B cell (primary cell): Measurements from ENCODE around the gene CALML5. TPM values are rescaled to one million over a fixed set of nuclear protein-coding genes. Genes with fewer than 3 reads are reported as not detected.

Experiments used
- ATAC-seq: fragments of 200-7000 bp; cut with Tn5 transposase; one replicate; pipeline ENCODE4 v1.10.0; 2021; ENCODE audit warnings: low read depth, mild to moderate bottlenecking, moderate number of reproducible peaks, moderate library complexity
- CTCF ChIA-PET: fragments of 350-600 bp; sonication (Branson Sonifier 250); formaldehyde crosslinking; loops from one replicate; lab custom pipeline; 2021; ENCODE audit warnings: antibody characterized with exemption, inconsistent platforms; lab: Charles Lee
- POLR2A ChIA-PET: fragments of 350-600 bp; sonication (Branson Sonifier 250); formaldehyde crosslinking; loops from one replicate; lab custom pipeline; 2021; ENCODE audit warnings: antibody characterized with exemption; lab: Charles Lee
- DNase-seq: peaks from one replicate; pipeline ENCODE4 v3.0.0; 2013
- H2AFZ ChIP-seq: 2 replicates; pipeline ENCODE4 v1.6.1; 2012; ENCODE audit warnings: mild to moderate bottlenecking, low read depth, low read length; ENCODE audit not compliant: insufficient read depth, poor library complexity, severe bottlenecking
- H3K27ac ChIP-seq, 2 donors: 1 replicate in 1 of 2; 2 replicates in 1 of 2; pipeline ENCODE4 v1.5.1; 2012 to 2013; ENCODE audit warnings: low read length in 2 of 2, mild to moderate bottlenecking in 2 of 2, moderate library complexity in 1 of 2
- H3K27me3 ChIP-seq, 4 experiments: fragments of 200-600 bp in 1 of 4; sonication (generic) in 1 of 4; replicated peaks in 1 of 4; 1 replicate in 2 of 4; 2 replicates in 2 of 4; pipeline versions ENCODE4 v1.6.1 to v1.7.0; 2013 to 2016; ENCODE audit warnings: low read length in 3 of 4, mild to moderate bottlenecking in 2 of 4, mixed read lengths in 1 of 4, moderate library complexity in 1 of 4; ENCODE audit not compliant: insufficient read depth in 4 of 4, control insufficient read depth in 3 of 4; ENCODE audit errors: control extremely low read depth in 1 of 4
- H3K36me3 ChIP-seq, 2 experiments: replicated peaks in 1 of 2; 1 replicate in 1 of 2; 2 replicates in 1 of 2; pipeline versions ENCODE4 v1.6.1 to v1.7.1; 2013; ENCODE audit warnings: low read length in 1 of 2; ENCODE audit not compliant: insufficient read depth in 2 of 2, control insufficient read depth in 1 of 2; ENCODE audit errors: control extremely low read depth in 1 of 2, extremely low read depth in 1 of 2
- H3K4me1 ChIP-seq, 2 donors: fragments of 200-600 bp in 1 of 2; sonication (generic) in 1 of 2; 1 replicate in 1 of 2; 2 replicates in 1 of 2; pipeline versions ENCODE4 v1.5.1 to v1.6.1; 2013 to 2017; ENCODE audit warnings: low read length in 2 of 2; ENCODE audit not compliant: control insufficient read depth in 2 of 2, insufficient read depth in 2 of 2
- H3K4me2 ChIP-seq: replicated peaks from 2 replicates; pipeline ENCODE3; 2012; ENCODE audit warnings: mild to moderate bottlenecking, low read depth, low read length; ENCODE audit not compliant: poor library complexity, severe bottlenecking
- H3K4me3 ChIP-seq, 5 experiments: fragments of 200-600 bp in 1 of 5; sonication (generic) in 1 of 5; 1 replicate in 3 of 5; 2 replicates in 2 of 5; pipeline versions ENCODE4 v1.5.1 to v1.7.0; 2011 to 2016; ENCODE audit warnings: low read length in 4 of 5, mild to moderate bottlenecking in 4 of 5, low read depth in 2 of 5, control low read depth in 1 of 5, moderate library complexity in 1 of 5; ENCODE audit not compliant: insufficient read depth in 1 of 5; ENCODE audit errors: control extremely low read depth in 1 of 5, extremely low read depth in 1 of 5
- H3K79me2 ChIP-seq: fragments of 200-600 bp; sonication (generic); one replicate; pipeline ENCODE4 v1.6.0; 2016; ENCODE audit warnings: low read length; ENCODE audit not compliant: control insufficient read depth, insufficient read depth
- H3K9ac ChIP-seq: fragments of 200-600 bp; sonication (generic); 2 replicates; pipeline ENCODE4 v1.6.1; 2017; ENCODE audit warnings: mild to moderate bottlenecking, low read length, moderate library complexity
- H3K9me3 ChIP-seq, 3 donors: one replicate each; pipeline versions ENCODE4 v1.6.1 to v1.7.1; 2013; ENCODE audit warnings: low read length in 2 of 3; ENCODE audit not compliant: control insufficient read depth in 2 of 3, insufficient read depth in 1 of 3; ENCODE audit errors: control extremely low read depth in 1 of 3
- H4K20me1 ChIP-seq: 2 replicates; pipeline ENCODE4 v1.6.0; 2012; ENCODE audit warnings: mild to moderate bottlenecking, low read length; ENCODE audit not compliant: insufficient read depth, control insufficient read depth, poor library complexity, severe bottlenecking
- H3K27ac Mint-ChIP-seq: one replicate; pipeline ENCODE4 v1.8.0; 2021; ENCODE audit warnings: mixed read lengths
- H3K27me3 Mint-ChIP-seq: one replicate; pipeline ENCODE4 v1.8.0; 2021; ENCODE audit warnings: mixed read lengths
- H3K4me1 Mint-ChIP-seq: one replicate; pipeline ENCODE4 v1.8.0; 2021; ENCODE audit warnings: mixed read lengths
- H3K4me3 Mint-ChIP-seq: one replicate; pipeline ENCODE4 v1.8.0; 2021; ENCODE audit warnings: mixed read lengths
- H3K9me3 Mint-ChIP-seq: one replicate; pipeline ENCODE4 v1.8.0; 2022; ENCODE audit warnings: mixed read lengths; ENCODE audit not compliant: insufficient read depth
- CTCF ChIP-seq: fragments of 200-600 bp; IDR thresholded peaks from one replicate; pipeline ENCODE4 v1.8.0; 2022; ENCODE audit warnings: antibody characterized with exemption, mild to moderate bottlenecking
- EZH2 ChIP-seq: IDR thresholded peaks from 2 replicates; pipeline ENCODE4 v1.6.1; 2012; ENCODE audit warnings: borderline replicate concordance, low read depth, mild to moderate bottlenecking, moderate library complexity, low read length; ENCODE audit not compliant: insufficient read depth, poor library complexity, severe bottlenecking
- WGBS: methylation state at CpG from one replicate; pipeline ENCODE4 v1.1.5; 2013; ENCODE audit warnings: missing lambda C conversion rate; ENCODE audit not compliant: insufficient coverage; 5-methylcytosine and 5-hydroxymethylcytosine counted together
- intact Hi-C: fragments of 100-400 bp; cut with micrococcal nuclease; formaldehyde crosslinking; loops from one replicate; pipeline ENCODE4 v1.10.0; 2022
- polyA plus RNA-seq: library from polyadenylated mRNA; depleted of rRNA; stranded (reverse); fragments of >200 nt; gene quantifications from 2 replicates; pipeline ENCODE4 v1.2.3, GENCODE V29; 2012
- total RNA-seq, 2 donors: library from RNA; stranded (reverse); fragments of 120-200 nt in 1 of 2; gene quantifications; 1 replicate in 1 of 2; 2 replicates in 1 of 2; pipeline versions ENCODE4 v1.2.3 to v1.2.4, GENCODE V29; 2013 to 2022

Gene CALML5
- total and polyA plus RNA-seq, 2 donors (not counting 1 experiment from before 2014, with no cell fraction given) = not detected

- Histone ChIP-seq H3K27me3 (no peaks in the 10 kb centered on the region), H3K9ac (no peak overlapping the region), H3K4me3 (no peak overlapping the region), H3K9me3 (peaks cover 0 to 3% (median 0%) of the 10 kb centered on the region in 3 donors), H3K36me3 (no peaks in the 10 kb centered on the region), H3K4me2 (no peak overlapping the region), H4K20me1 (no peaks in the 10 kb centered on the region), H3K27ac (no peak overlapping the region), H3K79me2 (no peaks in the 10 kb centered on the region), H3K4me1 (no peaks in the 10 kb centered on the region), H2AFZ (no peak overlapping the region)
- H3K4me3 Mint-ChIP-seq = no peak overlapping the region
- TF ChIP-seq EZH2 (no peak), CTCF (no peak)
- DNase-seq (no peak), ATAC-seq (no peak)
- H3K9me3 Mint-ChIP-seq = no peaks in the 10 kb centered on the region
- ChIA-PET POLR2A (no interaction called here), CTCF (no interaction called here)
- no peaks in the 10 kb centered on the region for H3K4me1 Mint-ChIP-seq
- no peaks in the 10 kb centered on the region for H3K27me3 Mint-ChIP-seq
- 96% methylated on average over 21 of the region's 21 CpGs for WGBS
- intact Hi-C loops = no loop called here
- H3K27ac Mint-ChIP-seq = no peak overlapping the region
These were observed 33.8 kb upstream of the CALML5 start for GRCh38 chr10:5533098-5533731.

GRCh38 chr10:5532618-5533097 is 33.3 kb upstream of the CALML5 start:
- Histone ChIP-seq H3K27me3 (no peaks in the 10 kb centered on the region), H3K4me3 (no peak overlapping the region), H2AFZ (no peak overlapping the region), H3K79me2 (no peaks in the 10 kb centered on the region), H4K20me1 (no peaks in the 10 kb centered on the region), H3K9me3 (peaks cover 0 to 3% (median 0%) of the 10 kb centered on the region in 3 donors), H3K4me2 (no peak overlapping the region), H3K27ac (no peak overlapping the region), H3K36me3 (no peaks in the 10 kb centered on the region), H3K4me1 (no peaks in the 10 kb centered on the region), H3K9ac (no peak overlapping the region)
- H3K4me3 Mint-ChIP-seq = no peak overlapping the region
- no peak overlapping the region for H3K27ac Mint-ChIP-seq
- H3K4me1 Mint-ChIP-seq = no peaks in the 10 kb centered on the region
- intact Hi-C loops = no loop called here
- POLR2A ChIA-PET = no interaction called here
- 92% methylated on average over 6 of the region's 6 CpGs for WGBS
- TF ChIP-seq CTCF (no peak), EZH2 (no peak)
- H3K9me3 Mint-ChIP-seq = no peaks in the 10 kb centered on the region
- no peak for DNase-seq
- CTCF ChIA-PET = no interaction called here
- ATAC-seq = no peak
- no peaks in the 10 kb centered on the region for H3K27me3 Mint-ChIP-seq
